HS-5 (cell line): ENCODE results near the gene CA5A.
"Not testable (repeated sequence)": the region's sequence is repeated elsewhere in the genome, so short reads cannot be mapped to it uniquely, and the experiment has no call there.

Experiments used
- DNase-seq: peaks from one replicate; pipeline ENCODE4 v3.0.0-alpha.2; 2012; ENCODE audit warnings: low read depth

The CA5A gene

DNA sequence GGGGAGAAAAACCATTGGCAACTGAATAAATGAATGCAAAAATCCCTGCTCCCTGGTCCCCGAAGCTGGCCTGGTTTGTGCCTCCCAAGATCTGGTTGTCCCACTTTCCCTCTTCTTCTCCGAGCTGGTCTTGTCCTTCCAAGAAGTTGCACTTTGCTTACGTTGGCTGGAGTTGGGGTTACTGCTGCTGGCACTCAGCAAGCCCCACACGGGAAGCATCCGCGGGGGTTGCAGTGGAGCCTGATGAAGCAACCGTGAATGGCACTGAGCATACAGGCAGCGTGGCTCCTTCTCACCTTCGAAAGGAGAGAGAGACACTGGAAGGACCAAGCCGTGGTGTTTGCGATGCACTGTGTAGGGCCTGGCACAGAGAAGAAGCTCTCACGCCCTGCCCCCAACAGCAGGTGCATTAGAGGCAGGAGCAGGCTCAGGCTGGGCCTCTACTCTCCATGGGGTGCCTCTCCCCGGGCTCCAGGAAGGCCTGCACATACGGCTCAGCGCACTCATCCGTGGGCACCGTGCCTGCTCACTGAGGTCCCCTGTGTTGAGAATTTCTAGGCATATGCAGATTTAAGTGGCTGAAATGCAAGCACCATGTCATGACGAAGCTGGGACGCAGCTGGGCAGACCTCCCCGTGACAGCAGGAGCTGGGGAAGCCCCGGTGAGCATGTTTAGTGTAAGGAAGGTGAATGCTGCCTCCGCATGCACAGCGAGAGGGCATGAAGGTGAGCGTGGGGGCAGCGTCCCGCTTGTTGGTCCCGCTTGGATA is 12.1 kb downstream of the CA5A start:
- no peak for DNase-seq

DNA sequence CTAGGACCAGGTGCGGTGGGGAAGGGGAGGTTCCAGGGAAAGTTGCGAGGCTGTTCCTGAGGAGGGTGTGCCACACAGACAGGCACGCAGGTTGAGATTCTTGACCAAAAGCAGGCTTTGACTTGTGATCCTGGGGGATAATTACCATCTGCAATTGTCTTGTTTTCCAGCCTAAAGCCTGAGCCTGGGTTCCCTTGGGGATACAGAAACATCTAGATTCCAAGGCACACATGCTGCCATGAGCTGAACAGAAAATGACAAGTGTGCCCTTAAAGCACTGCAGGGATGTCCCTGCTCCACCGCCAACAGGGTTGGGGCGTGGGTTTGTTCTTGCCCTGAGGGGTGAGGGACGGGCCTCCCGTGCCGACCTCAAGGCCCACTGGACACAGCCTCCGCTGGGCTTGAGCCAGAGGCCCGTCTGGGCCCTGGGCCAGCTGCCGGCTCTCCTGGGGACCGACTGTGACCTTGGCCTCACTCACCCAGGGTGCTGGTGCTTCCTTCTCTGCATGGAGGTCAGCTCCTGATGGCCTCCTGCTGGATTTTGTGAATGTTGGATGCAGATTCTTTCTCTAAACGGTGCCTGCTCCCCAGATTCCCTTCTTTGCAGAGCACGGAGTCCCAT is 14.0 kb downstream of the CA5A start:
- DNase-seq: no peak

DNA sequence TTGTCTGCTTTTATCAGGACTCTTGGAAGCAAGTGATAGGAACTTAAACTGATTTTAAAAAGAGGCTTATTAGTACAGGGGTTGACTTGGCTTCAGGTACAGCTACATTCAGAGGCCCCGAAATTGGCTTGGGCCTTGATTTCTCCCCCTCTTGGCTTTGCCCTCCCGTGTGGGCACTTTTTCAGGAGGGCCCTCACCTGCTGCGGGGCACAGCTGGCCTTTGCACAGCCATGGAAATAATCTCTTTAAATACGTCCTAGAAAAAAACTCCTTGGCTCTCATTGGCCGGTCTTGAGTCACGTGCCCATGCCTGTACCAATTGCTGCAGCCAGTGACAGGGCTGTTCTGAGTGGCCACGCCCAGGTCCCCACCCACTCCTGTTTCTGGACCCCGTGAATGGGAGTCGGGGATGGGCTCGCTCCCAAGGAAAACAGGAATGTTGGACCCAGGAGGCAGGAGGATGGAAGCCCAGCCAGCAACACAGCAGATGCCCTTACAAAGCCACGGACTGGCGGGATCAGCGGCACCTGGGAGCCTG is 15.0 kb downstream of the CA5A start:
- DNase-seq: no peak

DNA sequence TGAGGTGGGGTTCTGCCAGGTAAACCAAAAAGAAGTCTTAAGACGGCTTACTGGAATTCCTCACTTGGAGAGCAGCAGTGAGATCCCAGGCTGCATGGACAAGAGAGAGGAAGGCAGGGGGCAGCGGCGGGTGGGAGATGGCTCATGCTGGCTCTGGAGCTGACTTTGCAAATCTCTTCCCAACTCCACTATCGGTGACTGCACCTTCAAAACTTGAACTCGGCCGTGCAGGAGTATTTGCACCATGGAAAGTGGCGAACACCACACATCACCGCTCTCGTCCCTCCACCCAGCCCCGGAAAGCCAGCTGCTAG is 16.7 kb downstream of the CA5A start:
- no peak for DNase-seq

DNA sequence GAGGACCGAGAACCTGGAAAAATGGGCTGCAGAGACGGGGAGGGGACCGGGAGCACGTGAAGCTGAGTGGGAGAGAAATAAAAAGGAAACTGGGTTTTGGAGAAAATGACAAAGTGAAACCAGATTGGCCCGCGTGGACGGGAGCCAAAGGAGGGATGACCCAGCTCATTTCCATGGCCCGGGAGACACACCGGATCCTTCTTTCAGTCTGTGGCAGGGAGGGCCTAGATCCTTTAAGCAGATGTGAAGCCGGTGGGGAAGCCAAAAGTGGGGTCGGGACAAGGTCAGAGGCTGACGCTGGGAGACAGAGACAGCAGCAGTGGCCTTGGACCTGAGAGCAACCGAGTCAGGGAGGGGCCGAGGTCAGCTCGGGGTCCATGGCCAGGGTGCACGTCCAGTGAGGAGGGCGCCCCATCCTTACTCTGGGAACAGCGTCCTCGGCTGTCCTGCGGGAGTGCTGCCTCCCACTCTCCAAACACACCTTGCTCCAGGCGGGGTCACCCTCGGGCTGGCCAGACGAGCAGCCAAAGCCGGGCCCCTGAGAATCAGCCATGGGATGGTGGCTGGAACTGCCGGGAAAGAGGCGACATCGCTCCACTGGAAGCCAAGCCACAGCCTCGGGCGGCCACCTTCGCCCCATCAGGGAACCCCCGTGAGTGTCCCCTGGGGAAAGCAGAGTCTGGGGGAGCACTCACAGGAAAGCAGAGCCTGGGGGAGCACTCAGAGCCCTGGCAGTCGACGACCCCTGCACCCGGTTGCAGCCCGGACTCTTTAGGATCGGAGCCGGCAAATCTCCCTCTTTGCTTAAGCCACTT is 17.3 kb downstream of the CA5A start:
- DNase-seq: no peak

DNA sequence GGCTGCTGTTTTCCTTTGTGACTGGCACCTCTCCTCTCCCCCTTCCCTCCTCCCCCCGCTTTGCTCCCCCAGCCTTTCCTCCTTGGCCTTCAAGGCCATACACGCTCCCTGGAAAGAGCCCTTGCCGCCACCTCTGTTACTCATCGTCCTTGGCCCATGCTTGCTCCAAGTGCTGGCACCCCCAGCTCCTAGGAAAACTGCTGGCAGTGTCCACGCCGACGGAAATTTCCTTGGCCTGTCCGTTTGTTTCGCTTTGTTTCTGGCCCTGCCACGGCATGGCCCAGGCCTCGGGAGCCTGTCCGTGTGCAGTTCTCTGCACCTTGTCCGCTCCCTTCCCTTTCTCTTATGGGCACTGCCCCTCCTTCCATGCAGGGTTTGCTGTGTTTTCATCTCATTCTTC is 18.0 kb downstream of the CA5A start:
- DNase-seq: no peak

DNA sequence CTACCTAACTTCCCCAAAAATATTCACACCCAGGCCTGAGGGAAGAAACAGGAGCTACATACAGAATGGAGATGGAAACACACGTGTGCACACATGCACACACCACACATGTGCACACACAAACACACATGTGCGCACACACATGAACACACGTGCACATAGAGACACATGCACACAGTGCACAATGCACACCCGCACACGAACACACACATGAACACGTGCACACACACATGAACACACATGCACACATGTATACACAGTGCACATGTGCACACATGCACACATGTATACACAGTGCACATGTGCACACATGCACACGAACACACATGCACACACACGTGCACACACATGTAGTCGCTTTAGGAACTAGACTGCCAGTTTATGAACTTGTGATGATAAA is 18.8 kb downstream of the CA5A start:
- no peak for DNase-seq

DNA sequence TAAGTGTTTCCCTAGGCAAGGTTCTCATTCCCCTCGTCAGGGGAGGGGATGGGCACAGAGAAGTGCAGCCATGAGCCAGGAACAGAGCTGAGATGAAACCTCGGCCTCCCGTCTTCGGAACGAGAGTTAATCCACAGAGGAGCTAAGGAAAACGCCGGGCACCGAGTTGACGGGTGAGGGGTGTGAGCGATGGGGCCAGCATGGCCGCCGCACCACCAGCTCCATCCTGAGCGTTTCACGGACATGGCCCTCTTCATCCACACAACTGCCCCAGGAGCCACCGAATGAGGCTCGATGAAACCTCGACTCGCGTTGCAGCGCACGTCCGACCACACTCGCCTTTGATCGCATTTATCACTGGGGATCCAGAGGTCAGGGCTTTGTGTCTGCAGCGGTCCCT is 21.5 kb downstream of the CA5A start:
- DNase-seq: no peak

DNA sequence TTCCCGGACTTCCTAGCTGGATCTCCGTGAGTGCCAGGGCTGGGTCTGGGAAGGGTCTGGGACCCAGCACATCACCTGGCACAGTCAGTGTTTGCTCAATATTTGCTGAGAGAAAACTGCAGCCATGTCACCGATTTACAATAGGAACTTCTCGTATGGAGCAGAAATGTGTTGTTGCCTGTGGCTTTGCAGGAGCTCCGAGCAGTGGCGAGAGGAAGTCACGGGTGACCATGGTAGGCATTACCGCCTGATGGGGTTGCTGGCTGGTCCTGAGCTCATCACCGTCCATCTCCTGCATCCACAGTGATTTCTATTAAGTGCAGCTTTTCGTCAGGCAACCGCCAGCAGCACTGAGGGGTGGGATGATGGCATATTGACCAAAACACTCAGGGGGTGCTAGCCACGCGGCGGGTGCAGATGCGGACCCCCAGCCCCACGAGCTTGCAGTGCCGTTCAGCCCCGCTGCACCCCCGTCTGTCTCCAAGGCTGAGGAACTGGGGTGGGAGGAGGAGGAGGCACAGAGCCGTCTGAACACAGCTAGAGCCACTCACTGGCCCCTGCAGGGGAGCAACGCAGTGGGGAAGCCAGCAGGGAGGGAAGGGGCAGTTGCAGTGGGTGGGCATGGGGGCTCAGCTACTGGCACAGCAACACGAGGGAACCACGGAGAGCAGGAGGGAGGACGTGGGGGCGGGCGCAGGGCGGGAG is 22.2 kb downstream of the CA5A start:
- not testable (repeated sequence) for DNase-seq

DNA sequence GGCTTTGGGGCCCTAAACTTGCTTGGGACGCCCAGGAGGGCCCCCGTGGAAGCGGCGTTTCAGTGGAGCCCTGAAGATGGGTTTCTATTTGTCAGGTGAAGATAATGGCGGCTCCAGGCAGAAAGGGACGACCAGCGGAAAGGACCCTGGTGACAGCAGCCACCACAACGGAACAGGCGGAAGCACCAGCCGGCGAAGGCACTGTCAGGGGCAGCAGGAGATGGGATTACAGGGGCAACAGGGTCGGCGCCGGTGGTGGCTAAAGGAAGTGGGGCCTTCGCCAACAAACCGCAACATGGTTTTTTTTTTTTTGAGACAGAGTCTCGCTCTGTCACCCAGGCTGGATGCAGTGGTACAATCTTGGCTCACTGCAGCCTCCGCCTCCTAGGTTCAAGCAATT is 23.6 kb downstream of the CA5A start:
- not testable (repeated sequence) for DNase-seq

DNA sequence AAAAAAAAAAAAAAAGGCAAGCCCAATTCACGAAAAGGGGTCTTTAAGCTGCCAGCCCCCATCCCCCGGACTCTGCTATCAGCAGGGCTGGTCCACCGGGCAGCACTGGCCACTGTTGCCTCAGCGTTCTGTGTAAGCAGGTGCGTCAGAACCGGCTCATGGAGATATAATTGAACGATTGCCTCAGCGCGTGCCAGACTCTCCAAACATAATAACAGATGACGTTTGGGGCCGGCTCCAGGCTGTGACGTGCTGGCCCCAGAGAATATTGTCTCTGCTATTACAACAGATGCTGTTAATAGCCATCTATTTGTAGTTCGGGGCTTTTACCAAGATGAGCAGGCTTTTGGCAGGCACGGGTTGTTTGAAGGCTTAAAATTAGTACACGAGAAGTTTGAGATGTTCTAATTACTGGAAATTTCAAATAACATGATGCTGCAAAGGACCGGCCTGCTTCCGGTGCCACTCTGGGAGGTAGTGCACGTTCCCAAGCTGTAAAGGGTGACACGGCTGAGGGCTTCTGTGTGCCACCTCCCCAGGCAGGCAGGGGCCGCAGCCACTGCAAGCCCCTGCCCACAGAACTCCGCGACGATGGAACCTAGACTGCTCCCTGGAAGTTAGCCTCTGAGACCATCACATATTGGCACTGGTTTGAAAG is 25.1 kb downstream of the CA5A start:
- DNase-seq: not testable (repeated sequence)

DNA sequence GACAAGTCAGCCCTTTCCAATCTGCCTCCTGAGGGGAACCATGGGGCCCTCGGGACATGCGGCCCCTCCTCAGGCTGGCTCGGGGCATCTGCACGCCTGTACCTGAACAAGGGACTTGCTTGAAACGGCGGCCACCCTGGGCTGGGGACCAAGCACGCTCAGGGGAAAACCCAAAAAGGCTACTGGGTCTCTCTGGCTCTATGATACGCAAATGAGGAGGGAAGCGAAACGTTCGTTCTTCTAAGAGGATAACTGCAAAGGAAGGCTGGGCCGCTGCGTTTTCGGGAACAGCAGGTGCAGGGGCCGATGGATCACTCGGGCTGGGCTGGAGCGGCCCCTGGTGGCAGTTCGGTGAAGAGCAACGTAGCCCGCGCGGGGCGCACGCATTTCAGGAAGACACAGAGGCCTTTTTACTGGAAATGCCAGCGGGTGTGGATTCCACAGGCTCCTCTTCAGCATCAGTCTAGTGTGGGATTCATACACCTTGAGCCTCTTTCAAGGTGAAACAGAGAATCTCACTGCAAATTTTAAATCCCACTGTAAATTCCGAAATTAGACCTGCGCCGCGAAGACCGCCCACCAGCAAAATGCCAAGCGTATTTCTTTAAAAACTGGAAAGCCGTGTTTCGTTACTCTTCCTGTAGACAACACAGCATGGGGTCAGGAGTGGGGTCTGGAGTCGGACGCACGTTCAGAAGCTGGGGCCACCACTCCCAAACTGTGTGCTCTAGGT is 27.0 kb downstream of the CA5A start:
- DNase-seq: not testable (repeated sequence)

DNA sequence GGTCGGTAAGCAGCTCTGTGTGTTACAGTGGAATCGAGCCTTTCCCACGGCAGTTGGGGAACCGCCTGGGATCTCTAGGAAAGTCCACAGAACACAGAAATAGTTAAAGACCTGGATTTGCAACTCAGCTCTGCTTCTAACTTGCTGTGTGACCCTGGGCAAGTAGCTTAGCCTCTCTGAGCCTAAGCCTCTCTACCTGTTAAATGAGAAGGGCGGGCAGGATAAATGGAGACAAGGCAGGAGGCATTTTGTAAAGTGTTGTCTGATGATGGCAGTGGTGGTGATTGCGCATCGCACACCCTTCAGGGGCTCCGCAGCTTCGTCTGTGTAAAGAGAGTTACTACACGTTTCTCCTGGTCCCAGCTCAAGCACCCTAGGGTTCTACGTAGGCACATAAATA is 28.2 kb downstream of the CA5A start:
- DNase-seq: not testable (repeated sequence)

DNA sequence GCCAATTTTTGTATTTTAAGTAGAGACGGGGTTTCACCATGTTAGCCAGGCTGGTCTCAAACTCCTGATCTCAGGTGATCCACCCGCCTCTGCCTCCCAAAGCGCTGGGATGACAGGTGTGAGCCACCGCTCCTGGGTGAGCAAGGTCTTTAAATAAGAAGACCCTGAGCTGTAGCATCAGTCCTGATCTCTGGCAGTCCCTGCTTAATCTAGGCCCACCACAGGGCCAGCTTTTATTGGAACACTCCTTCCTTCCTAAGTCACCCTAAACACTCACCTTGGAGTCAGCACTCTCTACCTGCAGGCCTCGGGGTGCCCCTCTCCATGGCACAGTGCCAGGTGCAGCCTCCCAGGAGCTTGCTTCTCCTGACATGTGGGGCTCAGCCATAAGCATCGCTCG is 30.8 kb downstream of the CA5A start:
- not testable (repeated sequence) for DNase-seq

DNA sequence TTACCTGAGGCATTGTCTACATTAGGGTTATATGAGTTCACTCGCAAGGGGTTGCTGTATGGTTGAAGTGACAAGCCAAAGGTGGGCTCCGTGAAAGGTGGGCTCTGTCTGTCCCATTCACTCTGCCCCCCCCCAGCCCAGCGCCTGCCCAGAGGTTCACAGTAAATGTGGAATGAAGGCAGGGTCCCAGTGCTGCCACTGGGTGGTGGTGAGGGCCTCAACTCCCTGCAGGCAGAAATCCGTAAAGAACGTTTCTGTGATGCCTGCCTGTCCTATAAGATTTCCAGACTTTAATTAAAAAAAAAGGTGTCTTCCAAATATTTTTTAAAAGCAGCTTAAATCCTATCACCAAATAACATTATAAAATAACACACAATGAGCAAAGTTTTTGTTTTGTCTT is 31.4 kb downstream of the CA5A start:
- DNase-seq: not testable (repeated sequence)

DNA sequence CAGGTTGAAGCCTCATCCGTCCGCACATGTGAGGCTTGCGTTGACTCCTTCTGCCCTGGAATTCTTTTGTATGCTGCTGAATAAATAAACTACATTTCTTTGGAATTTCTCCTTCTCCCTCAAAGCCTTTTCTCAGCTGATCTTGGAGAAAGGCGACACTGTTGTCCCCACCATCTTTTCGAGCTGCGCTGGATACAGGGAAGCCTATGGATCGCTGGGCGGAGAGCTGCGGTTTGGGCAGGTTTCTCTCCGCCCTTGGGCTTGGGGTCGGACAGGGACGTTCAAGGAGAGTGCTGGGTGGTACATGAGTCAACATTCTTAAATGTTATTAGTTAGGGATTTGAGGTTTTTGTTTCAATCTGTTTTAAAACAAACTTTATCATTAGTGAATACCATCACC is 35.8 kb downstream of the CA5A start:
- not testable (repeated sequence) for DNase-seq

DNA sequence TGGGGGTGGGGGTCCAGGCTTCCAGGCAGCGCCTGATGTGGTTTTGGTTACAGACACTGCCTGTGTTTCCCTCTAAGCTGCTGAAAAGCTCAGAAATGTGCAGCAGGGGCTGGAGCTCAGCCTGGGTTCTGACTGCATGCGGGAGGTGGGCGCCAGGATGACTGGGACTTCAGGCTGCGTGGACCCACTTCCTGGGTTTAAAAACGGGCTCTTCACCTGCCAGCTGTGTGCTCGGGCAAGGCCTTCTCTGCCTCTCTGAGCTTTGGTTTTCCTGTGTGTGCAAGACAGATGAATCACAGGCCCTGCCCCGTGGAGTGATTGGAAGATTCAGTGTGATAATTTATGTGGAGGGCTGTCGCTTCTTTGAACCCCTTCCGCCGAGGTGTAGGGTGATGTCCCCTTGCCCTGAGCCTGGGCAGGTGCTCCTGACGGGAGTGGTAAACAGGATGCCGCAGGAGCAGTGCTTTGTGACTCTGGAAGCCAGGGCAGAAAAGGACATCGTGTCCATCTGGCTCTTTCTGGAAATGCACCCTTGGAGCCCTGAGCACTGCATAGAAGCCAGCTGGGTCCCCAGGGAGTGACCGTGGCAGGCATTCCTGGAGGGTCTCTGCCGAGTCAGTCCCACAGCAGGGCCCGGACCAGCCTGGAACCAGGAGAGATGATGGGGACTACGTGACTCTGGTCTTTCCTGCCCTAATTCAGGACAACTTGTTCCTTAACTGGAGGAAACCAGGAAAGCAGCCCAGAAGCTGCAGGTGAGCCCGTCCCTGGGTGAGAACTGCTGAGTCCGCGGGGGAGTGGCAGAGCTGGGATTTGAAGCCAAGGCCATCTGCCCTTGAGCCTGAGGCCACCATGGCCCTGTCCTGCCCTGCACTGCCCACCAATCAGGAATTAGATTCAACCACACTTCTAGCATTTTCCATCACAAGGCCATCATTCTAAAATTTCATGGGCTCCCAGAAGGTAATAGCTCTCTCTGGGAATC is 38.5 kb downstream of the CA5A start:
- no peak for DNase-seq

DNA sequence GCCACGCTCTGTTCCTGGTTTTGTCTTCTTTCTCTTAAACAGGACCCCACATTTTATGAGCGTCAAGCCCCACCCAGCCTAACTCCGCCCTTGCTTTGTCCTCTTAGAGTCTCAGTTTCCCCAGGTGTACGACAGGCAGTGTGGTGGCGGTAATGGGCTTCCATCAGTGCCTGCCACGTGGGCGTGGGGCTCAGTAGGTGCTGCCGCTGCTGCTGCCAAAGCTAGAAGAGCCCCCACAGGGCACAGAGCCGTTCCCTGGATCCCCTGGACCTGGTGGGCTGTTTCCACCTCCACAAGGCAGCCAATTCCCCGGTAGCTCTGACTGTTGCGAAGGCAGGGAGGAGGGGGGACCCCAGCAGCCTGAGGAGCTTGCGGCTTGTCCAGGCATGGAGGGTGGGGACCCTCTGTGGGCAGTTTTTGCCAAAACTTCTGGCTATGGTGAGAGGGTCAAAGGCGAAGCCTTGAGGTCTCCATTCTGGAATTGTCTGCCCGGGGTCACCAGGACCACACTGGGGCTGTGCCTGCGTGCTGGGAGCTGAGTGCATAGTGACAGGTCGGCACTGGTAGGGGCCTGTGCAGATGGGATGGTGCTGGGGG is 39.3 kb downstream of the CA5A start:
- DNase-seq: not testable (repeated sequence)

DNA sequence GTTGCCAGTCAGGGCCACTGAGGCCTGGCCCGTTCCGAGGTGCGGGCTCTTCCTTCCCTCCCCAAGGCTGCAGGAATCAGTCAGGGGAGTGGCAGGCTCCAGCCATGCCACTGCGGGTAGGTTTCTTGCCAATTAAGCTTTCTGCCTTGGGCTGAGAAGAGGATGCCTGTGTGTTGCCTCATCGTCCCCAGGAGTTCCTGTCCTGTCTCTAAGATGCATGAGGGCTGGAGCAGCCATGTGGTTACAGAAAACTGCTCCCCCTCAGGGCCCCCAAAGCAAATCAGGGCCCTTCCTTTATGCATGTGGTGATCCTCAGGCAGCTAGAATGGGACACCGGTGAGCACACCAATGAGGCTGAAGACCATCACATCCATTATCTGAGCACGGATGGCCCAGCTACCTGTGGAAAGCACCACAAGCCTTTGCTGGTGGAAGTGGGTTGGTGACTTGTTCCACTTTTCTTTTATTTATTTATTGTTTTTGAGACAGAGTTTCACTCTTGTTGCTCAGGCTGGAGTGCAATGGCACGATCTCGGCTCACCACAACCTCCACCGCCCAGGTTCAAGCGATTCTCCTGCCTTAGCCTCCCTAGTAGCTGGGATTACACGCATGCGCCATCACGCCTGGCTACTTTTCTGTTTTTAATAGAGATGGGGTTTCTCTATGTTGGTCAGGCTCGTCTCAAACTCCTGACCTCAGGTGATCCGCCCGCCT is 40.0 kb downstream of the CA5A start:
- DNase-seq: not testable (repeated sequence)
